HEK293 (cell line): ENCODE results near the gene NINJ2.
A peak's percentile ranks its signal among the peaks of the same experiment; 100 is the strongest.

ENCODE experiments used
- CTCF ChIA-PET: fragments of 350-600 bp; formaldehyde crosslinking; extraction: SDS; loops from one replicate; lab custom pipeline; 2021; ENCODE audit warnings: antibody characterized with exemption; lab: Yijun Ruan, JAX
- POLR2A ChIA-PET: fragments of 300-600 bp; formaldehyde crosslinking; extraction: SDS; loops from one replicate; lab custom pipeline; 2020; ENCODE audit warnings: antibody characterized with exemption, inconsistent platforms; lab: Yijun Ruan, JAX
- H3K27ac ChIP-seq: fragments of 200-500 bp; sonication (Bioruptor generic); 2 replicates; pipeline ENCODE4 v1.5.1; 2014; ENCODE audit warnings: low read depth, low read length, control low read depth, inconsistent platforms; ENCODE audit errors: extremely low read depth
- H3K36me3 ChIP-seq, 2 experiments: fragments of 200-500 bp in 1 of 2; sonication (Bioruptor generic) in 1 of 2; 1 replicate in 1 of 2; 2 replicates in 1 of 2; pipeline ENCODE4 v1.5.1; 2014 to 2017; ENCODE audit warnings: inconsistent platforms in 2 of 2, low read length in 2 of 2; ENCODE audit not compliant: control insufficient read depth in 2 of 2, insufficient read depth in 1 of 2
- H3K4me1 ChIP-seq: fragments of 200-500 bp; sonication (Bioruptor generic); 2 replicates; pipeline ENCODE4 v1.5.1; 2014; ENCODE audit warnings: mild to moderate bottlenecking, low read length, inconsistent platforms; ENCODE audit not compliant: control insufficient read depth, insufficient read depth
- H3K4me3 ChIP-seq: 2 replicates; pipeline ENCODE4 v1.5.1; 2011; ENCODE audit warnings: low read depth, mild to moderate bottlenecking, control low read depth, low read length, moderate library complexity
- H3K9me3 ChIP-seq: fragments of 200-500 bp; sonication (Bioruptor generic); 2 replicates; pipeline ENCODE4 v1.5.1; 2014; ENCODE audit warnings: low read depth, low read length, inconsistent platforms; ENCODE audit not compliant: control insufficient read depth, insufficient read depth
- KLF10 ChIP-seq: fragments of 450-650 bp; IDR thresholded peaks from 2 replicates; pipeline ENCODE4 v1.5.1; 2018; ENCODE audit warnings: missing biosample characterization, mild to moderate bottlenecking, missing genetic modification characterization
- ZFP37 ChIP-seq: fragments of 450-650 bp; formaldehyde crosslinking; IDR thresholded peaks from 2 replicates; pipeline ENCODE4 v1.5.1; 2016; ENCODE audit warnings: missing biosample characterization, missing genetic modification characterization
- ZNF155 ChIP-seq: fragments of 450-650 bp; formaldehyde crosslinking; IDR thresholded peaks from 2 replicates; pipeline ENCODE4 v1.5.1; 2016; ENCODE audit warnings: missing biosample characterization, missing genetic modification characterization
- ZNF211 ChIP-seq: fragments of 450-650 bp; formaldehyde crosslinking; IDR thresholded peaks from 2 replicates; pipeline ENCODE4 v1.5.1; 2016; ENCODE audit warnings: low read depth, missing biosample characterization, missing genetic modification characterization
- ZNF24 ChIP-seq: fragments of 450-650 bp; formaldehyde crosslinking; IDR thresholded peaks from 2 replicates; pipeline ENCODE4 v1.5.1; 2016; ENCODE audit warnings: missing biosample characterization, missing genetic modification characterization
- ZNF26 ChIP-seq: fragments of 450-650 bp; formaldehyde crosslinking; IDR thresholded peaks from 2 replicates; pipeline ENCODE4 v1.5.1; 2016; ENCODE audit warnings: missing biosample characterization, missing genetic modification characterization
- ZNF48 ChIP-seq: fragments of 450-650 bp; formaldehyde crosslinking; IDR thresholded peaks from 2 replicates; pipeline ENCODE4 v1.5.1; 2016; ENCODE audit warnings: missing biosample characterization, missing genetic modification characterization
- ZNF555 ChIP-seq: fragments of 450-650 bp; formaldehyde crosslinking; conservative IDR thresholded peaks from 2 replicates; pipeline ENCODE4 v1.5.1; 2017; ENCODE audit warnings: missing biosample characterization, mild to moderate bottlenecking, missing genetic modification characterization, inconsistent platforms
- ZNF629 ChIP-seq: fragments of 450-650 bp; formaldehyde crosslinking; IDR thresholded peaks from 2 replicates; pipeline ENCODE4 v1.5.1; 2017; ENCODE audit warnings: missing biosample characterization, missing genetic modification characterization
- ZNF654 ChIP-seq: fragments of 450-650 bp; formaldehyde crosslinking; IDR thresholded peaks from 2 replicates; pipeline ENCODE4 v1.5.1; 2016; ENCODE audit warnings: low read depth, missing biosample characterization, missing genetic modification characterization
- ZNF76 ChIP-seq: fragments of 450-650 bp; formaldehyde crosslinking; IDR thresholded peaks from 2 replicates; pipeline ENCODE4; 2016; ENCODE audit warnings: low read depth, missing biosample characterization, missing genetic modification characterization, borderline replicate concordance
- TF ChIP-seq, protein P1 (sequence below): fragments of 450-650 bp; formaldehyde crosslinking; IDR thresholded peaks from 2 replicates; pipeline ENCODE4 v1.5.1; 2016; ENCODE audit warnings: missing biosample characterization, missing genetic modification characterization, borderline replicate concordance
- TF ChIP-seq, protein P2 (sequence below): fragments of 450-650 bp; formaldehyde crosslinking; IDR thresholded peaks from 2 replicates; pipeline ENCODE4 v1.5.1; 2016; ENCODE audit warnings: missing biosample characterization, missing genetic modification characterization
- TF ChIP-seq, protein P3 (sequence below): fragments of 450-650 bp; formaldehyde crosslinking; IDR thresholded peaks from 2 replicates; pipeline ENCODE4 v1.5.1; 2016; ENCODE audit warnings: missing biosample characterization, missing genetic modification characterization

NINJ2 gene

GRCh38 chr12:614411-614970, 48.8 kb downstream of the NINJ2 start (continued):
- TF ChIP-seq ZNF26 (tag by site-specific recombination), result no peak
- TF ChIP-seq KLF10 (tag by site-specific recombination), result no peak
- TF ChIP-seq, protein P1, sequence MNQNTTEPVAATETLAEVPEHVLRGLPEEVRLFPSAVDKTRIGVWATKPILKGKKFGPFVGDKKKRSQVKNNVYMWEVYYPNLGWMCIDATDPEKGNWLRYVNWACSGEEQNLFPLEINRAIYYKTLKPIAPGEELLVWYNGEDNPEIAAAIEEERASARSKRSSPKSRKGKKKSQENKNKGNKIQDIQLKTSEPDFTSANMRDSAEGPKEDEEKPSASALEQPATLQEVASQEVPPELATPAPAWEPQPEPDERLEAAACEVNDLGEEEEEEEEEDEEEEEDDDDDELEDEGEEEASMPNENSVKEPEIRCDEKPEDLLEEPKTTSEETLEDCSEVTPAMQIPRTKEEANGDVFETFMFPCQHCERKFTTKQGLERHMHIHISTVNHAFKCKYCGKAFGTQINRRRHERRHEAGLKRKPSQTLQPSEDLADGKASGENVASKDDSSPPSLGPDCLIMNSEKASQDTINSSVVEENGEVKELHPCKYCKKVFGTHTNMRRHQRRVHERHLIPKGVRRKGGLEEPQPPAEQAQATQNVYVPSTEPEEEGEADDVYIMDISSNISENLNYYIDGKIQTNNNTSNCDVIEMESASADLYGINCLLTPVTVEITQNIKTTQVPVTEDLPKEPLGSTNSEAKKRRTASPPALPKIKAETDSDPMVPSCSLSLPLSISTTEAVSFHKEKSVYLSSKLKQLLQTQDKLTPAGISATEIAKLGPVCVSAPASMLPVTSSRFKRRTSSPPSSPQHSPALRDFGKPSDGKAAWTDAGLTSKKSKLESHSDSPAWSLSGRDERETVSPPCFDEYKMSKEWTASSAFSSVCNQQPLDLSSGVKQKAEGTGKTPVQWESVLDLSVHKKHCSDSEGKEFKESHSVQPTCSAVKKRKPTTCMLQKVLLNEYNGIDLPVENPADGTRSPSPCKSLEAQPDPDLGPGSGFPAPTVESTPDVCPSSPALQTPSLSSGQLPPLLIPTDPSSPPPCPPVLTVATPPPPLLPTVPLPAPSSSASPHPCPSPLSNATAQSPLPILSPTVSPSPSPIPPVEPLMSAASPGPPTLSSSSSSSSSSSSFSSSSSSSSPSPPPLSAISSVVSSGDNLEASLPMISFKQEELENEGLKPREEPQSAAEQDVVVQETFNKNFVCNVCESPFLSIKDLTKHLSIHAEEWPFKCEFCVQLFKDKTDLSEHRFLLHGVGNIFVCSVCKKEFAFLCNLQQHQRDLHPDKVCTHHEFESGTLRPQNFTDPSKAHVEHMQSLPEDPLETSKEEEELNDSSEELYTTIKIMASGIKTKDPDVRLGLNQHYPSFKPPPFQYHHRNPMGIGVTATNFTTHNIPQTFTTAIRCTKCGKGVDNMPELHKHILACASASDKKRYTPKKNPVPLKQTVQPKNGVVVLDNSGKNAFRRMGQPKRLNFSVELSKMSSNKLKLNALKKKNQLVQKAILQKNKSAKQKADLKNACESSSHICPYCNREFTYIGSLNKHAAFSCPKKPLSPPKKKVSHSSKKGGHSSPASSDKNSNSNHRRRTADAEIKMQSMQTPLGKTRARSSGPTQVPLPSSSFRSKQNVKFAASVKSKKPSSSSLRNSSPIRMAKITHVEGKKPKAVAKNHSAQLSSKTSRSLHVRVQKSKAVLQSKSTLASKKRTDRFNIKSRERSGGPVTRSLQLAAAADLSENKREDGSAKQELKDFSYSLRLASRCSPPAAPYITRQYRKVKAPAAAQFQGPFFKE (tag by site-specific recombination), result no peak
- TF ChIP-seq ZNF654 (tag by site-specific recombination), result peak; percentile 62
- no peak for TF ChIP-seq ZNF155 (tag by site-specific recombination)
- no peak for TF ChIP-seq ZNF24 (tag by site-specific recombination)
- no peak for TF ChIP-seq ZNF211

GRCh38 chr12:613996-614395, 49.2 kb downstream of the NINJ2 start:
- Histone ChIP-seq H3K4me3 (no peak overlapping the region), H3K9me3 (no peaks in the 10 kb centered on the region), H3K4me1 (no peaks in the 10 kb centered on the region), H3K36me3 (no peaks in the 10 kb centered on the region), H3K27ac (no peak overlapping the region)
- CTCF ChIA-PET, result interaction anchor here (0.6 to 2.5 kb wide), 7 partner anchors 9 to 202 kb away, joined by 3 to 18 read pairs (median 5); no protein-coding TSS in a partner anchor
- TF ChIP-seq ZNF555 (tag by site-specific recombination), result no peak
- no peak for TF ChIP-seq ZFP37
- TF ChIP-seq, protein P2, sequence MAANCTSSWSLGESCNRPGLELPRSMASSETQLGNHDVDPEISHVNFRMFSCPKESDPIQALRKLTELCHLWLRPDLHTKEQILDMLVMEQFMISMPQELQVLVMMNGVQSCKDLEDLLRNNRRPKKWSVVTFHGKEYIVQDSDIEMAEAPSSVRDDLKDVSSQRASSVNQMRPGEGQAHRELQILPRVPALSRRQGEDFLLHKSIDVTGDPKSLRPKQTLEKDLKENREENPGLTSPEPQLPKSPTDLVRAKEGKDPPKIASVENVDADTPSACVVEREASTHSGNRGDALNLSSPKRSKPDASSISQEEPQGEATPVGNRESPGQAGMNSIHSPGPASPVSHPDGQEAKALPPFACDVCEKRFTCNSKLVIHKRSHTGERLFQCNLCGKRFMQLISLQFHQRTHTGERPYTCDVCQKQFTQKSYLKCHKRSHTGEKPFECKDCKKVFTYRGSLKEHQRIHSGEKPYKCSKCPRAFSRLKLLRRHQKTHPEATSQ (tag by site-specific recombination), result no peak
- no peak for TF ChIP-seq ZNF76
- TF ChIP-seq, protein P3, sequence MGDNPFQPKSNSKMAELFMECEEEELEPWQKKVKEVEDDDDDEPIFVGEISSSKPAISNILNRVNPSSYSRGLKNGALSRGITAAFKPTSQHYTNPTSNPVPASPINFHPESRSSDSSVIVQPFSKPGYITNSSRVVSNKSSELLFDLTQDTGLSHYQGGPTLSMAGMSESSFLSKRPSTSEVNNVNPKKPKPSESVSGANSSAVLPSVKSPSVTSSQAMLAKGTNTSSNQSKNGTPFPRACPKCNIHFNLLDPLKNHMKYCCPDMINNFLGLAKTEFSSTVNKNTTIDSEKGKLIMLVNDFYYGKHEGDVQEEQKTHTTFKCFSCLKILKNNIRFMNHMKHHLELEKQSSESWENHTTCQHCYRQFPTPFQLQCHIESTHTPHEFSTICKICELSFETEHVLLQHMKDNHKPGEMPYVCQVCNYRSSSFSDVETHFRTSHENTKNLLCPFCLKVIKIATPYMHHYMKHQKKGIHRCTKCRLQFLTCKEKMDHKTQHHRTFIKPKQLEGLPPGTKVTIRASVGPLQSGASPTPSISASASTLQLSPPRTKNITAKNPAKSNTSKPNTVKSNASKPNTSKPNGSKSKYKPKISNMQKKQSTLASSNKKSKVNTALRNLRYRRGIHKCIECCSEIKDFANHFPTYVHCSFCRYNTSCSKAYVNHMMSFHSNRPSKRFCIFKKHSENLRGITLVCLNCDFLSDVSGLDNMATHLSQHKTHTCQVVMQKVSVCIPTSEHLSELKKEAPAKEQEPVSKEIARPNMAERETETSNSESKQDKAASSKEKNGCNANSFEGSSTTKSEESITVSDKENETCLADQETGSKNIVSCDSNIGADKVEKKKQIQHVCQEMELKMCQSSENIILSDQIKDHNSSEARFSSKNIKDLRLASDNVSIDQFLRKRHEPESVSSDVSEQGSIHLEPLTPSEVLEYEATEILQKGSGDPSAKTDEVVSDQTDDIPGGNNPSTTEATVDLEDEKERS (tag by site-specific recombination), result no peak
- no peak for TF ChIP-seq ZNF629 (tag by site-specific recombination)
- TF ChIP-seq ZNF48, result no peak
- POLR2A ChIA-PET, result no interaction called here
